Cortex of kidney (tissue), 1 donor: ENCODE data around the gene CDK5RAP3.
"Not testable (repeated sequence)": the region's sequence is repeated elsewhere in the genome, so short reads cannot be mapped to it uniquely, and the experiment has no call there.

Experiments
- DNase-seq: peaks from one replicate; lab custom pipeline; 2025; lab: John Stamatoyannopoulos, UW

The CDK5RAP3 gene

DNA sequence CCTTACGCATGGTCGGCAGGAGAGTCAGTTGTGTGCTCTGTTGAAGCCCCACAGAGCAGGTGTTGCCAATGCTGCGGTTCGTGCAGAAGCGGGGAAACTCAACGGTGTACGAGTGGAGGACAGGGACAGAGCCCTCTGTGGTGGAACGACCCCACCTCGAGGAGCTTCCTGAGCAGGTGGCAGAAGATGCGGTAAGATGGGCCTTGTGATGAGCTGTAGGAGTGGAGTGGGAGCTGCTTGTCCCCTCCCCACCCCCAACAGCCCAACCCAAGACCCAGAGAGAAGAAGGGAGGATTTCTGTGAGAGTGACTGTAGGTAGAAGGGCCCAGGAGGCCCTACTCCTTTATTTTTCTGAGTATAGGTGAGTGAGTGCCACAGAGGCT lies 4.9 kb downstream of the CDK5RAP3 start:
- no peak for DNase-seq

GRCh38 chr17:47978324-47978723 lies 7.4 kb downstream of the CDK5RAP3 start:
- DNase-seq: no peak

DNA sequence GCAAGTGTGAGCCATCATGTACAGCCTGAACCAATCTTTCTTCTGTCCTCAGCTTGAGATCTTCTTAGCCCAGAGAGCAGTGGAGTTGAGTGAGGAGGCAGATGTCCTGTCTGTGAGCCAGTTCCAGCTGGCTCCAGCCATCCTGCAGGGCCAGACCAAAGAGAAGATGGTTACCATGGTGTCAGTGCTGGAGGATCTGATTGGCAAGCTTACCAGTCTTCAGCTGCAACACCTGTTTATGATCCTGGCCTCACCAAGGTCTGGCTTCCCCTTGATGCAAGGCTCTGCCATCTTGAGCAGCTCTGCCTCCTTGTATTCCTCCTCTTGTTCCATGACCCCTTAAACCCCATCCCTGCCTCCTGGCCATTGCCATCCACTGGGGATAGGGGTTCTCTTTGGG lies 9.6 kb downstream of the CDK5RAP3 start:
- DNase-seq: no peak

- DNase-seq: no peak
Measured at GRCh38 chr17:47981462-47981861, 10.5 kb downstream of the CDK5RAP3 start.

DNA sequence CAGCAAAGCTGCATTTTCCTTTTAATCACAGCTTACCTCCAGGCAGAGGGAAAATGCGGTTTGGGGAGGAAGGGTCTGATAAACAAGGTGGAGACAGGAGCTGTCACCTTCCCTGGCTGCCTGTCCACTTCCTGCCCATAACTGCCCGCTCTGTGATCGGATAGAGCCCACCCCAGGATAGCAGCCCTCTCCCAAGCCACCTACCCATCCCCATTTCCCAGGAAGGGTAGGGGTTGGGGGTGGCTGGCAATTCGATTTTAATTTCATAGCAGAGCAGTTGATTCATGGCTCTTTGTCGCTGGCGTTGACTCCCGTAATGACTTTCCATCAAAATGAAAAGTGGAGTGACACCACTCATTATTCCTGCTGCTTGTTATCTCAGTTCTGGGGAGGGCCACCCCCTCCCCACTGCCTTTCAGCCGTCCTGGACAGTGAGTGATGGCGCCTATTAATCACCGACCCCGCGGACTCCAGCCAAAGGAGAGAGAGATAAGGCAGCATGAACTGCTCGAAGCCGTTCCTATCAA lies 11.2 kb downstream of the CDK5RAP3 start:
- DNase-seq: no peak

DNA sequence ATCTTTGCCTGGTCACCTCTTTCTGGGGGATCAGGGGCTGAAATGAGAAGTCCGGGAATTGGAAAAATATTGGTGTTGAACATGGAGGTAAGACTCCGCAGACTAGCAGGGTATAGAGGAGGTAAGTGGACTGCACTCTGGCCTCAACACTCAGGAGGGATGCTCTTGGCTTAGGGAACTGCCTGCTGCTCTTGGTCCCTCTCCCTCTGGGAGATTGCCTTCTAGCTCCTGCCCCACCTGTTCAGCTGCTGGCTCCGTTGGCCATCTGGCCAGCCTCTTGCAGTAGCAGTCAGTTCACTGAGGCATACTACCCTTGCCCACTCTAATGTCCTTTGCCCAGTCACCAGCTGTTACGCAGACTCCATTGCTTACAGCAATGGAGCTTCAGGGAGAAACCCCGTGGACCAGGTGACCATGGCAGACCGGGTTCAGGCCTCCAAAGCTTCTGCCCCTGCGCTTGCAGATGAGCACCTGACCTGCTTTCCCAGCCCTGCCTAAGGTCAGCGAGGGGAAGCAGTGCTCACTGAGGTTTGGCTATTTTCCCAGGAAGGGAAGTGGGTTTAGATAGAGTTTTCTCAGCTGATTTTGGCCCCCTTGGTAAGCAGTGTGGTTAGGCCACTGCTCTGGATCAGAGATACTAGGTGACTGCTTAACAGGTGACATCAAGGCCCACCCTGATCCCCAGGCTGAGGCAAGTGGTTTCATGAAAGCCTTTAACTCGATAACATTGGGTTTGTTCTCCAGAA lies 11.9 kb downstream of the CDK5RAP3 start:
- DNase-seq: no peak

GRCh38 chr17:47983492-47984223 lies 12.7 kb downstream of the CDK5RAP3 start:
- DNase-seq: no peak

GRCh38 chr17:47986520-47986919 lies 15.6 kb downstream of the CDK5RAP3 start:
- no peak for DNase-seq

GRCh38 chr17:47987240-47987835 lies 16.4 kb downstream of the CDK5RAP3 start:
- DNase-seq: no peak

- DNase-seq: not testable (repeated sequence)
Measured at GRCh38 chr17:47988445-47988844, 17.5 kb downstream of the CDK5RAP3 start.

DNA sequence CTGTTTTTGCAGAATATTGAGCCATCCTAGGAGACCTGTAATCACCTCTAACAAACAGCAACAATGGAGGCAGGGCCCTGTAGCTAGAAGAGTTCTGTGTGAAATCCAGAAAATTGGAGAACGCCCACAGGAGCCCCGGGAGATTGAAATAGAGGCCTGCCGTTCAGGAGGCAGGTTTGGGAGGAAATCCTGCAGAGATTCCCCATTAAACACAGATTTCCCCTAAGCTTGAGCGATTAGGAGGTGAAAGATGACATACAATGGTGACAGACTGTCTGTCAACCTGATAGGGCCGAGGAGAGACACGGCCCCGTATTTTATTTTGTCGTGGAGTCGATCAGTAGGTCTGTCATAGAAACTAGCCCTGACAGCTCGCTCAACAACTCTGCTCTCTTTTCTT lies 18.2 kb downstream of the CDK5RAP3 start:
- no peak for DNase-seq

DNA sequence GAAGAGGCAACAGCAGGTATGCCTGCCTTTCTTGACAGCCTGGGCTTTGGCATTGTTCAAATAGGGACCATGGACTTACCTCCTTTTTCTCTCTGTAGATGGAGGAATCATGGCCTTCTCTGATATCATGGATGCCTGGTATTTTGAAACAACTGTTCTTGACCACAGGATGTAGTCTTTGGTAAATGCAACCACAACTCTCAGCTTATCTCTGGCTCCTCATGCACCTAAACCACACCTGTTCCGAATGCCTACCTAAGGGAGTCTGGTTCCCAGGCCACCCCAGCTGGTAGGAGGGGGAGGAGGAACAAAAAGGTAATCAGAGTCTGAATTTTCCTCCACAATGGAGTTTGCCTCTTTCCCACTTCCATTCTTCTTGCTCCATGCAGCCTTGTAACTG lies 18.8 kb downstream of the CDK5RAP3 start:
- no peak for DNase-seq

DNA sequence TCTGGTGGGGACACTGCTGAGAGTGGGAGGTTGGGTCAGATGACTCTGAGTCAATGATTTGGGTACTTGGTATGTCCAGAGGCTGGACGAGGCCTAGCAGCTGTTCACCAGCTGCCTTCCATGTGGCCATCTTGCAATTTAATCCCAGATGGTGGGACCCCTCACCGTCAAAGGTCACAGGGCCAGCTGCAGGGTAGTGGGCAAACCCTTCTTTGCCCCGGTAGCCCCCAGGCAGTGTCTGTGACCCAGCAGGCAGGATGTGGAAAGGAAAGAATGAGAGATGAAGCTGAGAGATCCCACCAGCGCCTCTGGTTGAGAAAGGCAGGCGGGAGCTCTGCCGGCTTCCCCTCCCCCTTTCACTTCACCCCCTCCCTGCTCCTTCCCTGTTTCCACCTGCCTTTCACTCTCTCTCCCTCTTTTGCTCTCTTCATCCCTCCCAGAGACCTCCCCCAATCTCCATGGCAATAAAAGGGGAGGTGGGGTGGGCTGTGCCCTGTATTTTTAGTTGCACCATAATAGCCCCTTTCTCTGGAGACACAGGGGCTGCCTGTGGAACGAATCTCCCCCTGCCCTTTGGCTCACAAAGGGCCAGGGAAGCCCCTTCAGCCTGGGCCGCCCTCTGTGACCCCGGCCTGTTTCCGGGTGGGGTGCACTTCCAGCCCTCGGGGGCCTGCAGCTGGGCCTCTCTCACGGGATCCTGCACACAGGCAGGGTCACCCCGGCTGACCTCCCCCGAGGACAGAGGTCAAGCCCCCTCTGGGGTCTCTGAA lies 20.2 kb downstream of the CDK5RAP3 start:
- no peak for DNase-seq

DNA sequence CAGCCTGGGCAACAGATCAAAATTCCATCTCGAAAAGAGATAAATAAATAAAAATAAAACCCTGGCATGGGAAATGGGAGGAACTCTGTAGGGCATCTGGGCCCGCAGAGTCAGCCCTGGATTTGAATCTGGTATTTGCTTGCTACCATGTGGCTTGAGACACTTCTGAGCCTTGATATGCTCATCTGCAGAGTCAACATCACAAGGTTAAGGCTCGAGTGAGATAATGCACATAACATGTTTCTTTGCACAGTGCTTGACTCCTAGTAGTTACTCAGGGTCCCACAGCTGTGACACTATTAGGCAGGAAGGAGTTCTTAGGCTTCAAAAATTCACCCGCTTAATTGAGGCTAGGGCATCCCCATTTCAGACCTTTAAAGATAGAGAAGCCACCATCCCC lies 21.3 kb downstream of the CDK5RAP3 start:
- DNase-seq: no peak

DNA sequence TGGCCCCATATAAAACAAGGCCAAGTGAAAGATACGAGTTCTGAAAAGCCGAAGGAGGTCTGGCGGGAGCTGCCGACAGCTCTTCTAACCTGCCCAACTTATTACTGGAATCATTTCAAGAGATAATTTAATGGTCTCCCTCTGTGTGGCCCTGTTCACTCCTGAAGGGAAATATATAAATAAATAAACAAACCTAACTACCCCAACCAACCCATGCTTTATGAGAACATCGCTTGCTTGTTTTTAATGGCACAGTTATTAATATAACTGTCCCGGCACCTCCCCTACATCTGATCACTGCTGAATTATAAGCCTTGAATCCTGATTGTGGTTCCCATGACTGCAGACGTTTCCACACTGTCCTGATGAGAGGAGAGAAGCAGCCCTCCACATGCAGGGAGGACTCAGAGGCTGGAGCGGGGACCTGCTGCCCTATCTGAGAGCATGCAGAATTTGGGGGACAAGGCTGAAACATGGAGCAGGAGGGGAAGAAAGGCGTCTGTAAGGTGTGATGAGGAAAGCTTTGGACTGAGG lies 22.2 kb downstream of the CDK5RAP3 start:
- no peak for DNase-seq

DNA sequence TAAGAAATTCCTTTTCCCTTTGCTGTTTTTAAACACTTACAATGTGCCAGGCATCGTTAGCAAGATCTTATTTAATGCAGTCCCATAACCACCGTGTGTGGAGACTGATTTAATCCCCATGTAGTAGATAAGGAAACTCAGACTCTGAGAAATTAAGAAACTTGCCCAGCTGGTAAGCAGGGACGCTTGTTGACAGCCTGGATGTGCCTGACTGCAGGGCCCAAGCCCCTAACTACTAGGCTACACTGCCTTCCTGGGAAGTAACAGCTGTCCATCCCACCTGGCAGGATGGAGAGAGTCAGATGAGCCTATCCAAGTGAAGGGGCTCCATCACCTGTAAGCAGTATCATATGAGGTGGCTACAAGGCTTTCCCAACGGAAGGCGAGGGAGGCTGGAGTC lies 23.1 kb downstream of the CDK5RAP3 start:
- no peak for DNase-seq

DNA sequence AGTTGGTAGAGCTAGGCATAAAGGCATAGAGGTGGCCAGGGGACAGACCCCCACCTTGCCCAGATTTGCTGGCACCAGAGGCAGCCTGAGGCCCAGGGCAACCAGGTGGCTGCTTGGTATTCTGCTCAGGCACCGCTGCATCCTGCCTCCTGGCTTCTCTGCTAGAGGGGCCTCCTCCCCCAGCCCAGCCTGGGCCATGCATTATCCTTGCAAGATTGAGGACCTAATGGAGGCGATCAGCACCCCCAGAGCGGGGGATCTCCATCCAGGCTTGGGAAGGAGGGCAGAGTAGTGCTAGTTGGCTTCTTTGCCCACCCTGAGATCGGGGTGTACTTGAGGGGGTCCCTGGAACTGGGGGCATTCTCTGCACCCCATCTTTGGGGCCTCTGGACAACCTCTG lies 23.8 kb downstream of the CDK5RAP3 start:
- DNase-seq: no peak

- no peak for DNase-seq
Measured at GRCh38 chr17:47995241-47995935, 24.5 kb downstream of the CDK5RAP3 start.

GRCh38 chr17:47996201-47996600 lies 25.3 kb downstream of the CDK5RAP3 start:
- no peak for DNase-seq

DNA sequence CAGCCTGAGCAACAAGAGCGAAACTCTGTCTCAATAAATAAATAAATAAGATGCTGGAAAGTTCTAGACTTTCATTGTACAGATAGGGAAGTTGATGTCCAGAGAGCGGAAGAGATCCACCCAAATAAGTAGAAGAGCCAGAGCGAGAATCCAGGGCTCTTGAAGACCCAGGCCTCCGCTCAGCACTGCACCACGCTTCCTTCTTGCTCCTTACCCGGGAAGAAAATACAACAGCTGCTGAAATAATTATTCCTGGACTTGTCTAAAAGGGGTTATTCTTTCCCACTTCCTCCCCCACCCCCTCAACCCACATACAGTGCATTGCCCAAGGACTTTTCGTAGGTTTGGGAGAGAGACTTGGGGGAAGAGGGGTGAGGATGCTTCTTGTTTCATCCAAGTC lies 26.7 kb downstream of the CDK5RAP3 start:
- no peak for DNase-seq

GRCh38 chr17:47998044-47998443 lies 27.1 kb downstream of the CDK5RAP3 start:
- DNase-seq: no peak
